Liver (tissue), 3 donors: ENCODE results near the gene PUSL1.

Experiments
- ATF3 ChIP-seq: IDR thresholded peaks from 2 replicates; pipeline ENCODE4 v1.6.1; 2016; ENCODE audit warnings: antibody characterized with exemption
- CTCF ChIP-seq: fragments of 150-350 bp; IDR thresholded peaks from 2 replicates; pipeline ENCODE4 v1.5.1; 2017; ENCODE audit warnings: improper control_type of control experiment, low read depth, low read length; ENCODE audit not compliant: missing input control
- FOXA1 ChIP-seq: IDR thresholded peaks from 2 replicates; pipeline ENCODE4 v1.6.1; 2016; ENCODE audit warnings: antibody characterized with exemption
- GABPA ChIP-seq, 2 donors: IDR thresholded peaks in 1 of 2; conservative IDR thresholded peaks in 1 of 2; 2 replicates each; pipeline ENCODE4 v1.6.1; 2016; ENCODE audit warnings: antibody characterized with exemption in 2 of 2, mild to moderate bottlenecking in 1 of 2, moderate library complexity in 1 of 2
- HNF4A ChIP-seq, 2 donors: conservative IDR thresholded peaks; 2 replicates each; pipeline ENCODE4 v1.6.1; 2016; ENCODE audit warnings: antibody characterized with exemption in 2 of 2, mild to moderate bottlenecking in 2 of 2
- JUND ChIP-seq, 2 donors: IDR thresholded peaks; 2 replicates each; pipeline ENCODE4 v1.6.1; 2016; ENCODE audit warnings: antibody characterized with exemption in 2 of 2
- MAX ChIP-seq: IDR thresholded peaks from 2 replicates; pipeline ENCODE4 v1.6.1; 2016; ENCODE audit warnings: antibody characterized with exemption
- RAD21 ChIP-seq, 2 donors: IDR thresholded peaks; 2 replicates each; pipeline ENCODE4 v1.6.1; 2016; ENCODE audit warnings: antibody characterized with exemption in 2 of 2, mild to moderate bottlenecking in 2 of 2
- REST ChIP-seq: IDR thresholded peaks from 2 replicates; pipeline ENCODE4 v1.6.1; 2016; ENCODE audit warnings: antibody characterized with exemption, mild to moderate bottlenecking
- TAF1 ChIP-seq: conservative IDR thresholded peaks from 2 replicates; pipeline ENCODE4 v1.6.1; 2016; ENCODE audit warnings: antibody characterized with exemption, mild to moderate bottlenecking
- YY1 ChIP-seq: IDR thresholded peaks from 2 replicates; pipeline ENCODE4 v1.6.1; 2016; ENCODE audit warnings: antibody characterized with exemption, mild to moderate bottlenecking
- ZBTB33 ChIP-seq: IDR thresholded peaks from 2 replicates; pipeline ENCODE4 v1.6.1; 2016; ENCODE audit warnings: antibody characterized with exemption
- donor health status: healthy.
- donor health status: healthy.

- TF ChIP-seq CTCF (no peak), MAX (no peak), HNF4A (conservative IDR thresholded peaks at IDR 0.05) (no peak), ZBTB33 (no peak), ATF3 (no peak), TAF1 (no peak), REST (no peak), FOXA1 (no peak), YY1 (no peak), RAD21 (IDR thresholded peaks at IDR 0.05) (no peak), GABPA (IDR thresholded peaks at IDR 0.05 in 1 of 2, conservative IDR thresholded peaks at IDR 0.05 in 1 of 2) (no peak), JUND (IDR thresholded peaks at IDR 0.05) (no peak)
Observed at GRCh38 chr1:1285102-1285571, 23.3 kb upstream of the PUSL1 start.
